ENCODE data around the gene TMTC1. TPM values are rescaled to one million over a fixed set of nuclear protein-coding genes. Genes with fewer than 3 reads are reported as not detected.

TMTC1 gene
- polyA plus RNA-seq, 1 donor (not counting 4 experiments of a cell fraction or from before 2014, with no cell fraction given) = 3.7 TPM

GRCh38 chr12:29799591-29799990, 15.8 kb upstream of the TMTC1 start:
- Histone ChIP-seq H3K4me2 (ENCODE audit: control insufficient read depth, extremely low read depth, insufficient read depth, low read depth, low read length) (no peak overlapping the region), H3K27me3 (ENCODE audit: control insufficient read depth, extremely low read depth, insufficient read depth, low read length) (peaks cover 5% of the 10 kb centered on the region), H3K27ac (ENCODE audit: control insufficient read depth, insufficient read depth, low read length) (no peak overlapping the region), H3K9me3 (ENCODE audit: control insufficient read depth, low read depth, low read length) (no peaks in the 10 kb centered on the region), H3K79me2 (ENCODE audit: control insufficient read depth, insufficient read depth, low read length) (no peaks in the 10 kb centered on the region), H3K4me1 (ENCODE audit: control insufficient read depth, extremely low read depth, insufficient read depth, low read length) (peaks cover 9% of the 10 kb centered on the region), H4K20me1 (ENCODE audit: control insufficient read depth, extremely low read depth, insufficient read depth, low read length) (no peaks in the 10 kb centered on the region), H3K9me1 (ENCODE audit: control insufficient read depth, extremely low read depth, insufficient read depth, low read length) (no peaks in the 10 kb centered on the region), H3K36me3 (ENCODE audit: control insufficient read depth in 2 of 2, extremely low read depth in 1 of 2, insufficient read depth in 2 of 2, low read length in 2 of 2) (no peaks in the 10 kb centered on the region), H3K9ac (ENCODE audit: control insufficient read depth, extremely low read depth, insufficient read depth, low read length) (no peak overlapping the region), H3K4me3 (ENCODE audit: control insufficient read depth in 2 of 3, extremely low read depth in 1 of 3, insufficient read depth in 2 of 3, low read depth in 1 of 3, low read length in 3 of 3) (no peak overlapping the region), H2AFZ (ENCODE audit: control insufficient read depth, low read length) (no peak overlapping the region)
- dilution Hi-C loops (cut with MboI; ENCODE audit: extremely low pct_ligation_motif_present, low sequenced_read_pairs) = no loop called here
- TF ChIP-seq EZH2 (IDR thresholded peaks at IDR 0.05; ENCODE audit: low read length) (no peak), CTCF (optimal IDR thresholded peaks at IDR 0.05 in 1 of 3, IDR thresholded peaks at IDR 0.05 in 1 of 3, conservative IDR thresholded peaks at IDR 0.05 in 1 of 3; ENCODE audit: extremely low read depth in 1 of 3, insufficient read depth in 2 of 3, low read length in 3 of 3) (no peak)
- FAIRE-seq (no peak), DNase-seq (ENCODE audit: low read depth, low spot score) (no peak)

GRCh38 chr12:29797565-29798355, 14.0 kb upstream of the TMTC1 start:
- H3K79me2 ChIP-seq (ENCODE audit: control insufficient read depth, insufficient read depth, low read length) = no peaks in the 10 kb centered on the region
- H3K4me2 ChIP-seq (ENCODE audit: control insufficient read depth, extremely low read depth, insufficient read depth, low read depth, low read length) = no peak overlapping the region
- no peaks in the 10 kb centered on the region for H4K20me1 ChIP-seq (ENCODE audit: control insufficient read depth, extremely low read depth, insufficient read depth, low read length)
- H3K36me3 ChIP-seq (ENCODE audit: control insufficient read depth in 2 of 2, extremely low read depth in 1 of 2, insufficient read depth in 2 of 2, low read length in 2 of 2) = no peaks in the 10 kb centered on the region
- no peak for DNase-seq (ENCODE audit: low read depth, low spot score)
- H2AFZ ChIP-seq (ENCODE audit: control insufficient read depth, low read length) = no peak overlapping the region
- dilution Hi-C loops (cut with MboI; ENCODE audit: extremely low pct_ligation_motif_present, low sequenced_read_pairs) = no loop called here
- peaks cover 5% of the 10 kb centered on the region for H3K27me3 ChIP-seq (ENCODE audit: control insufficient read depth, extremely low read depth, insufficient read depth, low read length)
- H3K4me1 ChIP-seq (ENCODE audit: control insufficient read depth, extremely low read depth, insufficient read depth, low read length) = peaks cover 9% of the 10 kb centered on the region
- no peak overlapping the region for H3K9ac ChIP-seq (ENCODE audit: control insufficient read depth, extremely low read depth, insufficient read depth, low read length)
- peaks cover 6% of the 10 kb centered on the region for H3K9me3 ChIP-seq (ENCODE audit: control insufficient read depth, low read depth, low read length)
- no peaks in the 10 kb centered on the region for H3K9me1 ChIP-seq (ENCODE audit: control insufficient read depth, extremely low read depth, insufficient read depth, low read length)
- no peak for FAIRE-seq
- TF ChIP-seq EZH2 (IDR thresholded peaks at IDR 0.05; ENCODE audit: low read length) (no peak), CTCF (optimal IDR thresholded peaks at IDR 0.05 in 1 of 3, IDR thresholded peaks at IDR 0.05 in 1 of 3, conservative IDR thresholded peaks at IDR 0.05 in 1 of 3; ENCODE audit: extremely low read depth in 1 of 3, insufficient read depth in 2 of 3, low read length in 3 of 3) (no peak)
- H3K4me3 ChIP-seq (ENCODE audit: control insufficient read depth in 2 of 3, extremely low read depth in 1 of 3, insufficient read depth in 2 of 3, low read depth in 1 of 3, low read length in 3 of 3) = no peak overlapping the region
- no peak overlapping the region for H3K27ac ChIP-seq (ENCODE audit: control insufficient read depth, insufficient read depth, low read length)
